DND-41 (cell line): ENCODE results near the gene CENPH.

ENCODE experiments used
- CTCF ChIP-seq: IDR thresholded peaks from 2 replicates; pipeline ENCODE4 v1.5.1; 2012; ENCODE audit warnings: borderline replicate concordance, low read length, moderate library complexity, mild to moderate bottlenecking; ENCODE audit not compliant: poor library complexity, severe bottlenecking; ENCODE audit errors: extremely low read depth
- EZH2 ChIP-seq: IDR thresholded peaks from 3 replicates; pipeline ENCODE4 v1.6.1; 2012; ENCODE audit warnings: borderline replicate concordance, low read depth, mild to moderate bottlenecking, moderate library complexity, low read length, inconsistent platforms; ENCODE audit not compliant: severe bottlenecking

- no peak for TF ChIP-seq CTCF
- no peak for TF ChIP-seq EZH2
Measured at GRCh38 chr5:69257577-69257976, 68.2 kb downstream of the CENPH start.
